Cardiac fibroblast (primary cell): Measurements from ENCODE around the gene GDPD5.
A peak's percentile ranks its signal among the peaks of the same experiment; 100 is the strongest.

Experiments
- DNase-seq, 2 donors: peaks; one replicate each; pipeline versions ENCODE4 v3.0.0 to v3.0.0-alpha.2; 2010; ENCODE audit warnings: low read depth in 2 of 2
- H3K4me3 ChIP-seq, 2 donors: replicated peaks in 1 of 2; 1 replicate in 1 of 2; 2 replicates in 1 of 2; pipeline ENCODE4 v1.5.1; 2011; ENCODE audit warnings: low read depth in 2 of 2, low read length in 2 of 2, mild to moderate bottlenecking in 2 of 2, moderate library complexity in 1 of 2
- TF ChIP-seq, protein P1 (sequence below): IDR thresholded peaks from one replicate; pipeline ENCODE4 v1.5.1; 2011; ENCODE audit warnings: low read depth, mild to moderate bottlenecking, low read length, inconsistent platforms

GDPD5 gene

DNA sequence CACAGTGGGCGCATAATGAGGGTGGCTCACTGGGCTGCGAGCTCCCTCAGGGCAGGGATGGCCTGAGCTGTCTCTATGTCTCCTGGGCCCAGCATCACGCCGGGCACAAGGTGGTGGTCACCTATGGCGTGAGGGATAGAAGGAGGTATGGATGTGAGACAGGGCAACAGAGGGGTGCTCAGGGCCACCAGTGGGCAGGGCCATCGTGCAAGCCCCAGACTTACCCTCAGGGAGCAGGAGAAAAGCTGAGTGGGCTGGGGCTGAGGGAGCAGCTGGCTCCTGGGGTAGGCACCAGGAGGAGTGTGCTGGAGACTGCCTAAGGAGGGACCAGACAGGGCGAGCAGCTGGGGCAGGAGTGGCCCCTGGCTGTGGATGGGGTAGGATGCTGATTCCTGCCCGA, 58.4 kb downstream of the GDPD5 start:
- no peak for DNase-seq
- H3K4me3 ChIP-seq = no peak overlapping the region
- TF ChIP-seq, protein P1, sequence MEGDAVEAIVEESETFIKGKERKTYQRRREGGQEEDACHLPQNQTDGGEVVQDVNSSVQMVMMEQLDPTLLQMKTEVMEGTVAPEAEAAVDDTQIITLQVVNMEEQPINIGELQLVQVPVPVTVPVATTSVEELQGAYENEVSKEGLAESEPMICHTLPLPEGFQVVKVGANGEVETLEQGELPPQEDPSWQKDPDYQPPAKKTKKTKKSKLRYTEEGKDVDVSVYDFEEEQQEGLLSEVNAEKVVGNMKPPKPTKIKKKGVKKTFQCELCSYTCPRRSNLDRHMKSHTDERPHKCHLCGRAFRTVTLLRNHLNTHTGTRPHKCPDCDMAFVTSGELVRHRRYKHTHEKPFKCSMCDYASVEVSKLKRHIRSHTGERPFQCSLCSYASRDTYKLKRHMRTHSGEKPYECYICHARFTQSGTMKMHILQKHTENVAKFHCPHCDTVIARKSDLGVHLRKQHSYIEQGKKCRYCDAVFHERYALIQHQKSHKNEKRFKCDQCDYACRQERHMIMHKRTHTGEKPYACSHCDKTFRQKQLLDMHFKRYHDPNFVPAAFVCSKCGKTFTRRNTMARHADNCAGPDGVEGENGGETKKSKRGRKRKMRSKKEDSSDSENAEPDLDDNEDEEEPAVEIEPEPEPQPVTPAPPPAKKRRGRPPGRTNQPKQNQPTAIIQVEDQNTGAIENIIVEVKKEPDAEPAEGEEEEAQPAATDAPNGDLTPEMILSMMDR = no peak

DNA sequence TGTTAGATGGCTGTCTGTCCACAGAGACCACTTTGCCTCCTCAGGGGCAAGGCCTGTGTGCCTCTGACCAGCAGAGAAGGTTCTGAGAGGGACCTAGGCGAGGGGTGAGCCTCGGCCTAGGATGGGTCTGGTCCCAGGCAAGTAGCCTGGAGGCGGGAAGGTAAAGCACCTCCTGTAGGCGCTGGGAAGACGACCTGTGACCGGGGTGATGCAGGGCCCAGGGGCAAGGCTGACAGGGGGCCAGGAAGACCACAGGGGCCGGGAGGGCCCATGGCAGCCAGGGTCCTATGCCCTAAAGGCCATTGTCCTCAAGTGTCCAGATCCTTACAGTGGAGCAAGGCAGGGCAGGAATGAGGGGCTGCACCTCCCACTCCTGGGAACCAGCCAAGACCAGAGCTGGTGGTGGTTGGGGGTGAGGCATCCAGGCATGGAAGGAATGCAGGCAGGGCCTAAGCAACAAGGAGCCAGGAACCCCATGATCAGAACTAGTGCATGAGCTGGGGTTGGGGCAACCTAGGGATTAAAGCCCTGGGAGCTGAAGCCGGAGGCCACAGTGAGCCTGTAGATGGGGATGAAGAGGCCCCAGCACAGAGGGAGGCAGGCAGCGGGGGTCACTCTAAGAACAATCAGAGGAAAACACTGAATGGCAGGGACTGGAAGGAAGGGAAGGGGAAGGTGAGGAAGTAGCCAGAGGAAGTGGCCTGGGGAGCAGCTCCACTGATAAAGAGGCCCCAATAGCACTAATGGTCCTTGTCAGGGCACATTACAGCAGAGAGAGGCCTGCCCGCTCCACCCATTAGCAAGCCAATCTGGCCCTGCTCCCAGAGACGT, 59.8 kb downstream of the GDPD5 start:
- TF ChIP-seq, protein P1 = no peak
- no peak overlapping the region for H3K4me3 ChIP-seq
- peak in 1 of 2 donors; percentile 53 for DNase-seq

DNA sequence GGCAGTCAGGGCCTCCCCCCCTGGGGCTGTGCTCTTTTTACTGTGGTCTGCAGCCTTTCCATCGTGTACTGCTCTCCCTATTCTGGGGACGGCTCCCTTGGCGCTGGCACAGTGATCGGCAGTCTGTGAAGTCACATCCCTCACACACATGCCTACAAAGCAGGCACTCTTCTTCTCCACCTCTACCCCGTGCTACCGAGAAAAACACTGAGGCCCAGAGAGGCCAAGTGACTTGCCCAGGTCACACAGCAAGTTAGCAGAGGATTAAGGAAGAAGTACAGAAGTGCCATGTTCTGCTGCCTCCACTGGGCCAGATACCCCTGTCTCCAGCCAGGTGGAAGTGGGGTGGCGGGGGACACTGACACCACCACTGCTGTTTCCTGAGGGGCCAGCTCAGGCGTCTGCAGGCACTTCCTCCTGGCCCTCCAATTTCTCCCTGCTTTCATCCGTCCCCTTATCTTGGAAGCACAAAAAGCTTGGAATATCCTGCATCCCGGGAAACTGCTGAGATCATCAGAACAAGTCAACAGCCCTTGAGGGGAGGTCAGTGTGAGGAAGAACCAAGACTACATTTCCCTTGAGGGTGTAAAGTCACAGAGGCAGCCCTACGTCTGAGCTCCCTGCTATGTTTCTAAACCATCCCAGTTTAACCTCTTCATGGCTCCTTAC, 62.5 kb downstream of the GDPD5 start:
- DNase-seq = peak in 1 of 2 donors; percentile 45
- TF ChIP-seq, protein P1 = no peak
- no peak overlapping the region for H3K4me3 ChIP-seq

DNA sequence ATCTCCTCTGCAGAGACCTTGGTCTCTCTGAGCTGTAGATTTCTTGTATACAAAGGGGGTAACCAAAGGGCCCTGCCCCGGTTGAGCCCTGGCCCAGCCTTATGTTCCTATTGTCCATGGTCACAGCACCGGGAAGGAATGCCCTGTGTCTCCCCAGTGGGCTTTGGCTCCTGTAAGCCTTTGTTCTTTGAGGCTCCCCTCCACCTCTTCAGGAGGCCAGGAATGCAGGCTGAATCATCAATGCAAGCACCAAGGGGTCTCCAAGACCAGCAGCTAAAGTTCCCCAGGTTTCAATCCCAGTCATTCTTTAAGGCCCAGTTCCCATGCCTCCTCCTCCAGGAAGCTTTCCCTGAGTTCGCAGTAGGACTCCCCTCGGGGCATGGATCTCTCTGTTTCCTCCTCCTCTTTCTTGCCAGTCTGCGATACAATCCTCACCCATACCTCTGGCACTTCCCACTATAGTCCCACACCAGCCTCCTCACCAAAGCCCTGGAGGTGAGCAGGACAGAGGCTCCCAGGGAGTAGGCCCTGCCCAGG, 63.6 kb downstream of the GDPD5 start:
- no peak for DNase-seq
- H3K4me3 ChIP-seq = no peak overlapping the region
- TF ChIP-seq, protein P1 = no peak

DNA sequence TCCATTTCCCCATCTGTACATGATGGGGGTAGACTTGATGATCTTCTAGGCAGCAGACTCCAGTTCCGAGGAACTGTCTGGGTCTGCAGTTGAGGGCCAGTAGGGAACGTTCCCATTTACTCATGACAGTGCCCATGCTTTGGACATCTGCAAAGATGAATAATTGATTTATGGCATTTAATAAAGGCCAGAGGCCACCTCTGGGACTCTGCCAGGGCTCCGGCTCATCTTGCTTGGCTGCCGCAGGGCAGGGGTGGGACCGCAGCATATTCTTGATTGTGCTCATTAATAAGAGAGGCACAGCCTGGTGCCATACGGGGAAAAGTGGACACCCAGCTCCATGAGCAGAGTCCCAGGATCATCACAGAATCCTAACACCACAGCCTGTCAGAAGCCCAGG, 64.6 kb downstream of the GDPD5 start:
- TF ChIP-seq, protein P1 = no peak
- no peak overlapping the region for H3K4me3 ChIP-seq
- no peak for DNase-seq

DNA sequence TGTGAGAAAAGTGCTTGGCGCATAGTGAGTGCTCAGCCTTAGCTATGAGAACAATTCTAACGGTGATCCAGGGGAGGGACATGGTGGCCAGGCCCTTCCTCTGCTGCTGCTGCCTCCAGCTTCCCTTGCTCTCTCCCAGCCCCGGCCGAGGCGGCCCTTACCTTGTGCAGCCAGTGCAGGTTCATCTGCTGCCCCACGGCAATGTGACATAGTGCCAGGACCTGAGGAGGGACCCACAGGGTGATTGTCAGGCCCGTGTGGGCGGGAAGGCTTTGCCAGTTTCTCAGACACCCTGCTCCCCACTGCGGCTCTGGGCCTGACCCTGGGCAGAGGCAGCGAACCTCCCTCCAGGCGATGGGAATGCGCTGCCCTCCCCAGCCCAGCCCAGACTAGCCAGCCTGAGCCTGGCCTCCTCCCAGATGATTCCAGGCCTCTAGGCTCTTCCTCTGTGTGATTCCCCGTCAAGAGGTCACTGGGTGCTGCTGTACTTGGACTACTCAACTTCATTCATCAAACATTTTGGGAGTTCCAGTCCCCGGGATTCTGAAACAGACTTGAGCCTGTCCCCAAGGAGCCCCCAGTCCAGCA, 69.1 kb downstream of the GDPD5 start:
- no peak for DNase-seq
- TF ChIP-seq, protein P1 = no peak
- no peak overlapping the region for H3K4me3 ChIP-seq
